K562 (cell line): ENCODE data around the gene NTRK1. TPM values are rescaled to one million over a fixed set of nuclear protein-coding genes. Genes with fewer than 3 reads are reported as not detected.

Experiments
- ARID1B ChIP-seq: fragments of 450-650 bp; IDR thresholded peaks from 2 replicates; pipeline ENCODE4 v1.6.1; 2016; ENCODE audit warnings: antibody characterized with exemption, mild to moderate bottlenecking, inconsistent platforms
- CBX5 ChIP-seq: IDR thresholded peaks from 2 replicates; pipeline ENCODE4 v1.6.1; 2014; ENCODE audit warnings: low read depth, borderline replicate concordance
- DDX20 ChIP-seq: fragments of 450-650 bp; IDR thresholded peaks from 2 replicates; pipeline ENCODE4 v1.6.1; 2016; ENCODE audit warnings: missing genetic modification characterization, low read depth, mild to moderate bottlenecking, missing compliant biosample characterization, moderate library complexity
- DIDO1 ChIP-seq: fragments of 450-650 bp; IDR thresholded peaks from 2 replicates; pipeline ENCODE4 v1.6.1; 2016; ENCODE audit warnings: low read depth, missing biosample characterization, missing genetic modification characterization
- KAT8 ChIP-seq: fragments of 450-650 bp; IDR thresholded peaks from 2 replicates; pipeline ENCODE4 v1.6.1; 2016; ENCODE audit warnings: low read depth, mild to moderate bottlenecking
- MAZ ChIP-seq, 2 experiments: fragments of 450-650 bp in 1 of 2; sonication (generic) in 1 of 2; formaldehyde crosslinking; IDR thresholded peaks in 1 of 2; conservative IDR thresholded peaks in 1 of 2; 2 replicates each; pipeline versions ENCODE4 v1.4.0 to v1.5.0; 2020; ENCODE audit warnings: mild to moderate bottlenecking in 1 of 2, missing genetic modification reagents in 1 of 2
- MYC ChIP-seq, 2 experiments: fragments of 250-450 bp in 1 of 2; sonication (Bioruptor Pico) in 1 of 2; IDR thresholded peaks; 2 replicates each; pipeline versions ENCODE4 v1.5.1 to v1.6.1; 2012 to 2021; ENCODE audit warnings: low read depth in 2 of 2, borderline replicate concordance in 1 of 2, improper control_type of control experiment in 1 of 2, low read length in 1 of 2, mild to moderate bottlenecking in 1 of 2, moderate library complexity in 1 of 2
- NCOR1 ChIP-seq: fragments of 450-650 bp; IDR thresholded peaks from 2 replicates; pipeline ENCODE4 v1.6.1; 2016; ENCODE audit warnings: mild to moderate bottlenecking, moderate library complexity
- RBBP5 ChIP-seq: fragments of 200-600 bp; sonication (generic); IDR thresholded peaks from 2 replicates; pipeline ENCODE4 v1.6.1; 2012; ENCODE audit warnings: borderline replicate concordance, mild to moderate bottlenecking, low read length, control low read depth, inconsistent platforms; ENCODE audit not compliant: insufficient read depth, poor library complexity, severe bottlenecking
- RBFOX2 ChIP-seq: fragments of 200-400 bp; formaldehyde crosslinking; IDR thresholded peaks from 2 replicates; pipeline ENCODE4 v1.6.1; 2017; ENCODE audit warnings: low read depth, mild to moderate bottlenecking, low read length, moderate library complexity
- SMAD4 ChIP-seq: fragments of 250-450 bp; sonication (Bioruptor Pico); conservative IDR thresholded peaks from 2 replicates; pipeline ENCODE4 v1.8.0; 2021; ENCODE audit warnings: inconsistent platforms, mild to moderate bottlenecking, moderate library complexity
- TCF3 ChIP-seq: sonication (generic); formaldehyde crosslinking; IDR thresholded peaks from 2 replicates; pipeline ENCODE4 v1.4.0; 2020; ENCODE audit warnings: mild to moderate bottlenecking, missing genetic modification reagents
- ZNF583 ChIP-seq: fragments of 250-450 bp; sonication (Bioruptor Pico); IDR thresholded peaks from 2 replicates; pipeline ENCODE4 v1.4.0; 2020
- polyA plus RNA-seq, 8 experiments: library from polyadenylated mRNA; depleted of rRNA in 4 of 8; stranded (reverse) in 5 of 8; unstranded in 3 of 8; fragments of >200 nt; fragmentation: Nextera tagmentation in 2 of 8; fragmentation: Illumina TruSeq in 1 of 8; extraction: Ambion mirVana in 2 of 8; extraction: Trizol in 1 of 8; gene quantifications; 2 replicates each; pipeline versions ENCODE4 v1.2.1 to v1.2.3, GENCODE V29; 2011 to 2014; ENCODE audit warnings: inconsistent platforms in 1 of 8, missing spikeins in 1 of 8
- total RNA-seq, 7 experiments: library from RNA; depleted of rRNA in 6 of 7; stranded (reverse); fragments of >200 nt in 6 of 7; fragmentation: Illumina TruSeq in 2 of 7; extraction: Trizol in 2 of 7; gene quantifications; 2 replicates each; pipeline versions ENCODE4 v1.2.1 to v1.2.3, GENCODE V29; 2011 to 2021; ENCODE audit warnings: low replicate concordance in 1 of 7
- TF ChIP-seq, protein P1 (sequence below), 2 experiments: fragments of 450-650 bp; IDR thresholded peaks; 2 replicates each; pipeline ENCODE4 v1.6.1; 2018; ENCODE audit warnings: mild to moderate bottlenecking in 2 of 2, low read depth in 1 of 2; ENCODE audit not compliant: partially characterized antibody in 2 of 2
- TF ChIP-seq, protein P2 (sequence below): fragments of 450-650 bp; formaldehyde crosslinking; IDR thresholded peaks from 2 replicates; pipeline ENCODE4 v1.4.0; 2022; ENCODE audit warnings: missing genetic modification characterization
- TF ChIP-seq, protein P3 (sequence below), 2 experiments: fragments of 200-800 bp in 1 of 2; sonication (Bioruptor generic) in 1 of 2; sonication (generic) in 1 of 2; formaldehyde crosslinking in 1 of 2; IDR thresholded peaks in 1 of 2; conservative IDR thresholded peaks in 1 of 2; 2 replicates each; pipeline versions ENCODE4 v1.5.0 to v1.6.1; 2016 to 2020; ENCODE audit warnings: missing compliant biosample characterization in 1 of 2, missing genetic modification characterization in 1 of 2, missing genetic modification reagents in 1 of 2
- TF ChIP-seq, protein P4 (sequence below): fragments of 150-350 bp; conservative IDR thresholded peaks from 2 replicates; pipeline ENCODE4 v1.6.1; 2014; ENCODE audit warnings: low read length

The NTRK1 gene
- total and polyA plus RNA-seq, 9 of the 15 experiments (the other 6 are each of a cell fraction or from before 2014, with no cell fraction given), result 0.46 to 30.0 (median 7.9) TPM

DNA sequence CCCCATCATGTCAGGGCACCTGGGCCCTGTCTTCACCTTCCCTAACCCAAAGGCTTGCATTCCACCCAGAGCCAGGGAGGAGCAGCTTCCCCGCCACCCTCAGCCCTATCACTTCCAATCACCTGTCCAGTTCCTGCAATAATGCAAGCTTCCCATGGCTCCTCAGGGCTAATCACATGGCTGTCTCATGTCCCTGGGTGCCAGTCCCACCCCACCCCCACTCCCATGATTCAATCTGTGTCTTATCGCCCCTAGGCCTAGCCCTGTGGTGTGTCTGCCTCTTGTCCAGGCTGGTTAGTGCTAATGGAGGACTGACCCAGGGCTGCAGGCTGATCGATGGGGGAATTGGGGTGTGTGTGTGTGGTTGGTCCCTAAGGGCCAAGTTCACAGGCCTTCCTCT lies 21.9 kb downstream of the NTRK1 start (continued):
- TF ChIP-seq, protein P1, sequence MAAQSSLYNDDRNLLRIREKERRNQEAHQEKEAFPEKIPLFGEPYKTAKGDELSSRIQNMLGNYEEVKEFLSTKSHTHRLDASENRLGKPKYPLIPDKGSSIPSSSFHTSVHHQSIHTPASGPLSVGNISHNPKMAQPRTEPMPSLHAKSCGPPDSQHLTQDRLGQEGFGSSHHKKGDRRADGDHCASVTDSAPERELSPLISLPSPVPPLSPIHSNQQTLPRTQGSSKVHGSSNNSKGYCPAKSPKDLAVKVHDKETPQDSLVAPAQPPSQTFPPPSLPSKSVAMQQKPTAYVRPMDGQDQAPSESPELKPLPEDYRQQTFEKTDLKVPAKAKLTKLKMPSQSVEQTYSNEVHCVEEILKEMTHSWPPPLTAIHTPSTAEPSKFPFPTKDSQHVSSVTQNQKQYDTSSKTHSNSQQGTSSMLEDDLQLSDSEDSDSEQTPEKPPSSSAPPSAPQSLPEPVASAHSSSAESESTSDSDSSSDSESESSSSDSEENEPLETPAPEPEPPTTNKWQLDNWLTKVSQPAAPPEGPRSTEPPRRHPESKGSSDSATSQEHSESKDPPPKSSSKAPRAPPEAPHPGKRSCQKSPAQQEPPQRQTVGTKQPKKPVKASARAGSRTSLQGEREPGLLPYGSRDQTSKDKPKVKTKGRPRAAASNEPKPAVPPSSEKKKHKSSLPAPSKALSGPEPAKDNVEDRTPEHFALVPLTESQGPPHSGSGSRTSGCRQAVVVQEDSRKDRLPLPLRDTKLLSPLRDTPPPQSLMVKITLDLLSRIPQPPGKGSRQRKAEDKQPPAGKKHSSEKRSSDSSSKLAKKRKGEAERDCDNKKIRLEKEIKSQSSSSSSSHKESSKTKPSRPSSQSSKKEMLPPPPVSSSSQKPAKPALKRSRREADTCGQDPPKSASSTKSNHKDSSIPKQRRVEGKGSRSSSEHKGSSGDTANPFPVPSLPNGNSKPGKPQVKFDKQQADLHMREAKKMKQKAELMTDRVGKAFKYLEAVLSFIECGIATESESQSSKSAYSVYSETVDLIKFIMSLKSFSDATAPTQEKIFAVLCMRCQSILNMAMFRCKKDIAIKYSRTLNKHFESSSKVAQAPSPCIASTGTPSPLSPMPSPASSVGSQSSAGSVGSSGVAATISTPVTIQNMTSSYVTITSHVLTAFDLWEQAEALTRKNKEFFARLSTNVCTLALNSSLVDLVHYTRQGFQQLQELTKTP (IDR thresholded peaks at IDR 0.05; ENCODE audit: low read depth in 1 of 2, partially characterized antibody in 2 of 2), result peak in 1 of 2 experiments; percentile 68
- TF ChIP-seq, protein P2, sequence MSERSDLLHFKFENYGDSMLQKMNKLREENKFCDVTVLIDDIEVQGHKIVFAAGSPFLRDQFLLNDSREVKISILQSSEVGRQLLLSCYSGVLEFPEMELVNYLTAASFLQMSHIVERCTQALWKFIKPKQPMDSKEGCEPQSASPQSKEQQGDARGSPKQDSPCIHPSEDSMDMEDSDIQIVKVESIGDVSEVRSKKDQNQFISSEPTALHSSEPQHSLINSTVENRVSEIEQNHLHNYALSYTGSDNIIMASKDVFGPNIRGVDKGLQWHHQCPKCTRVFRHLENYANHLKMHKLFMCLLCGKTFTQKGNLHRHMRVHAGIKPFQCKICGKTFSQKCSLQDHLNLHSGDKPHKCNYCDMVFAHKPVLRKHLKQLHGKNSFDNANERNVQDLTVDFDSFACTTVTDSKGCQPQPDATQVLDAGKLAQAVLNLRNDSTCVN (CRISPR knock-in tag), result no peak
- no peak for TF ChIP-seq DDX20 (tag)
- no peak for TF ChIP-seq RBFOX2
- TF ChIP-seq DIDO1 (tag), result no peak
- TF ChIP-seq RBBP5, result peak; percentile 30
- TF ChIP-seq NCOR1, result no peak
- peak in 1 of 2 experiments; percentile 67; a peak in 1 of 4 replicates for TF ChIP-seq MAZ (CRISPR knock-in tag; conservative IDR thresholded peaks at IDR 0.05 in 1 of 2, IDR thresholded peaks at IDR 0.05 in 1 of 2)
- peak; percentile 80 for TF ChIP-seq MYC (IDR thresholded peaks at IDR 0.05; ENCODE audit: low read depth, low read length)
- no peak for TF ChIP-seq MYC (CRISPR knock-in tag; IDR thresholded peaks at IDR 0.05; ENCODE audit: borderline replicate concordance, low read depth)
- no peak for TF ChIP-seq KAT8
- TF ChIP-seq, protein P3, sequence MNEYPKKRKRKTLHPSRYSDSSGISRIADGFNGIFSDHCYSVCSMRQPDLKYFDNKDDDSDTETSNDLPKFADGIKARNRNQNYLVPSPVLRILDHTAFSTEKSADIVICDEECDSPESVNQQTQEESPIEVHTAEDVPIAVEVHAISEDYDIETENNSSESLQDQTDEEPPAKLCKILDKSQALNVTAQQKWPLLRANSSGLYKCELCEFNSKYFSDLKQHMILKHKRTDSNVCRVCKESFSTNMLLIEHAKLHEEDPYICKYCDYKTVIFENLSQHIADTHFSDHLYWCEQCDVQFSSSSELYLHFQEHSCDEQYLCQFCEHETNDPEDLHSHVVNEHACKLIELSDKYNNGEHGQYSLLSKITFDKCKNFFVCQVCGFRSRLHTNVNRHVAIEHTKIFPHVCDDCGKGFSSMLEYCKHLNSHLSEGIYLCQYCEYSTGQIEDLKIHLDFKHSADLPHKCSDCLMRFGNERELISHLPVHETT (CRISPR knock-in tag; conservative IDR thresholded peaks at IDR 0.05 in 1 of 2, IDR thresholded peaks at IDR 0.05 in 1 of 2), result peak in 1 of 2 experiments; percentile 31; a peak in 1 of 4 replicates
- peak; percentile 81 for TF ChIP-seq SMAD4 (CRISPR knock-in tag)
- TF ChIP-seq CBX5, result no peak
- peak; percentile 76; the same call in 1 of the 2 replicates for TF ChIP-seq ZNF583
- peak; percentile 77 for TF ChIP-seq TCF3 (CRISPR knock-in tag)
- TF ChIP-seq, protein P4, sequence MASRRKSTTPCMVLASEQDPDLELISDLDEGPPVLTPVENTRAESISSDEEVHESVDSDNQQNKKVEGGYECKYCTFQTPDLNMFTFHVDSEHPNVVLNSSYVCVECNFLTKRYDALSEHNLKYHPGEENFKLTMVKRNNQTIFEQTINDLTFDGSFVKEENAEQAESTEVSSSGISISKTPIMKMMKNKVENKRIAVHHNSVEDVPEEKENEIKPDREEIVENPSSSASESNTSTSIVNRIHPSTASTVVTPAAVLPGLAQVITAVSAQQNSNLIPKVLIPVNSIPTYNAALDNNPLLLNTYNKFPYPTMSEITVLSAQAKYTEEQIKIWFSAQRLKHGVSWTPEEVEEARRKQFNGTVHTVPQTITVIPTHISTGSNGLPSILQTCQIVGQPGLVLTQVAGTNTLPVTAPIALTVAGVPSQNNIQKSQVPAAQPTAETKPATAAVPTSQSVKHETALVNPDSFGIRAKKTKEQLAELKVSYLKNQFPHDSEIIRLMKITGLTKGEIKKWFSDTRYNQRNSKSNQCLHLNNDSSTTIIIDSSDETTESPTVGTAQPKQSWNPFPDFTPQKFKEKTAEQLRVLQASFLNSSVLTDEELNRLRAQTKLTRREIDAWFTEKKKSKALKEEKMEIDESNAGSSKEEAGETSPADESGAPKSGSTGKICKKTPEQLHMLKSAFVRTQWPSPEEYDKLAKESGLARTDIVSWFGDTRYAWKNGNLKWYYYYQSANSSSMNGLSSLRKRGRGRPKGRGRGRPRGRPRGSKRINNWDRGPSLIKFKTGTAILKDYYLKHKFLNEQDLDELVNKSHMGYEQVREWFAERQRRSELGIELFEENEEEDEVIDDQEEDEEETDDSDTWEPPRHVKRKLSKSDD, result no peak
- peak; percentile 78 for TF ChIP-seq ARID1B
